NT2/D1 (cell line): ENCODE measurements around the gene NFIL3.

Source experiments
- DNase-seq: peaks from one replicate; pipeline ENCODE4 v3.0.0-alpha.2; 2011; ENCODE audit warnings: low read depth, low spot score
- H3K27me3 ChIP-seq: 2 replicates; pipeline ENCODE4 v1.6.0; 2011; ENCODE audit warnings: mild to moderate bottlenecking; ENCODE audit not compliant: insufficient read length, insufficient read depth
- H3K36me3 ChIP-seq: 2 replicates; pipeline ENCODE4 v1.6.1; 2011; ENCODE audit warnings: mild to moderate bottlenecking, low read length, mixed read lengths; ENCODE audit not compliant: insufficient read depth, insufficient read length
- H3K4me1 ChIP-seq: 2 replicates; pipeline ENCODE4 v1.5.1; 2011; ENCODE audit not compliant: insufficient read depth, insufficient read length
- H3K4me3 ChIP-seq: 2 replicates; pipeline ENCODE4 v1.5.1; 2011; ENCODE audit warnings: low read depth; ENCODE audit not compliant: insufficient read length
- H3K9ac ChIP-seq: 2 replicates; pipeline ENCODE4 v1.6.0; 2011; ENCODE audit warnings: low read depth; ENCODE audit not compliant: insufficient read length
- H3K9me3 ChIP-seq: 2 replicates; pipeline ENCODE4 v1.5.1; 2011; ENCODE audit warnings: mild to moderate bottlenecking, low read length; ENCODE audit not compliant: insufficient read depth
- SUZ12 ChIP-seq: IDR thresholded peaks from 2 replicates; pipeline ENCODE4 v1.6.1; 2011; ENCODE audit not compliant: insufficient read length, insufficient read depth; ENCODE audit errors: extremely low read depth
- YY1 ChIP-seq: IDR thresholded peaks from 2 replicates; pipeline ENCODE4 v1.6.1; 2011; ENCODE audit not compliant: insufficient read length, insufficient read depth
- ZNF274 ChIP-seq: IDR thresholded peaks from 2 replicates; pipeline ENCODE4 v1.6.1; 2011; ENCODE audit warnings: mild to moderate bottlenecking, low read depth, low read length

NFIL3 gene

GRCh38 chr9:91427873-91428272, 4.2 kb upstream of the NFIL3 start:
- H3K27me3 ChIP-seq, result peaks cover 28% of the 10 kb centered on the region
- H3K36me3 ChIP-seq, result no peaks in the 10 kb centered on the region
- TF ChIP-seq YY1 (no peak), ZNF274 (no peak), SUZ12 (no peak)
- no peak overlapping the region for H3K9ac ChIP-seq
- H3K4me3 ChIP-seq, result no peak overlapping the region
- H3K9me3 ChIP-seq, result no peaks in the 10 kb centered on the region
- H3K4me1 ChIP-seq, result no peaks in the 10 kb centered on the region
- no peak for DNase-seq

DNA sequence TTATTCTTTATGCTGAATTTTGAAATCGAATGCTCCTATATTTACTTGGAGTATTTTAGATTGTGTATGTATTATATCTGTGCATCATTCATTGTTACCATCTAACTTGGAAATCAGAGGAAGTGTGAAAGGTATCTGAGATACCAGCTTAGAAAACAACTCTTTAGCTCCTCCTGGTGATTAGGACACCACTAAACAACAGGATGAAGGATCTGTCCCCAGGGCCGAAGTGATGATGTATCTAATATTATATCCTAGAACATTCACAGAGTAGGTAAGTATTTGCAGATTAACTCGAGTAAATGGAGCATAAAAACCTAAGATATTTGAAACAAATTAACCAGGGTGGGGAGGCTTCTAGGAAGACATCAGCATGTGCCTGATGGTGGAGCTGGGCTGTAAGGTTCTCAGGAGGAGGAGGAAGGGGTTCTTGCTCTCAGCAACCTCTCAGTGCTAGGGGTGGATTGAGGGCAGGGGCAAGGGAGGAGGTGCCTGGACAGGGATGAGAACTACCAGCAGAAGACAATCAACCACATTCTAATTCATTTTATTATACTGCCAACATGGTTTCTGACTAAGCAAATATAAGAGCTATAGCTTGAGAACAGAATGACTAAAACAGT, 2.6 kb upstream of the NFIL3 start:
- no peak for TF ChIP-seq YY1
- no peak for TF ChIP-seq SUZ12
- no peak for TF ChIP-seq ZNF274

GRCh38 chr9:91425271-91425670, 1.6 kb upstream of the NFIL3 start:
- Histone ChIP-seq H3K36me3 (no peaks in the 10 kb centered on the region), H3K4me1 (peaks cover 5% of the 10 kb centered on the region), H3K4me3 (peak overlapping the region; percentile 66), H3K27me3 (peaks cover 49% of the 10 kb centered on the region), H3K9me3 (no peaks in the 10 kb centered on the region), H3K9ac (no peak overlapping the region)
- DNase-seq, result no peak
- TF ChIP-seq YY1 (no peak), SUZ12 (no peak), ZNF274 (no peak)

More for the DNA sequence above, 2.6 kb upstream of the NFIL3 start:
- peaks cover 5% of the 10 kb centered on the region for H3K4me1 ChIP-seq
- H3K36me3 ChIP-seq, result no peaks in the 10 kb centered on the region
- H3K4me3 ChIP-seq, result no peak overlapping the region
- peaks cover 39% of the 10 kb centered on the region for H3K27me3 ChIP-seq
- H3K9me3 ChIP-seq, result no peaks in the 10 kb centered on the region
- no peak for DNase-seq
- no peak overlapping the region for H3K9ac ChIP-seq

DNA sequence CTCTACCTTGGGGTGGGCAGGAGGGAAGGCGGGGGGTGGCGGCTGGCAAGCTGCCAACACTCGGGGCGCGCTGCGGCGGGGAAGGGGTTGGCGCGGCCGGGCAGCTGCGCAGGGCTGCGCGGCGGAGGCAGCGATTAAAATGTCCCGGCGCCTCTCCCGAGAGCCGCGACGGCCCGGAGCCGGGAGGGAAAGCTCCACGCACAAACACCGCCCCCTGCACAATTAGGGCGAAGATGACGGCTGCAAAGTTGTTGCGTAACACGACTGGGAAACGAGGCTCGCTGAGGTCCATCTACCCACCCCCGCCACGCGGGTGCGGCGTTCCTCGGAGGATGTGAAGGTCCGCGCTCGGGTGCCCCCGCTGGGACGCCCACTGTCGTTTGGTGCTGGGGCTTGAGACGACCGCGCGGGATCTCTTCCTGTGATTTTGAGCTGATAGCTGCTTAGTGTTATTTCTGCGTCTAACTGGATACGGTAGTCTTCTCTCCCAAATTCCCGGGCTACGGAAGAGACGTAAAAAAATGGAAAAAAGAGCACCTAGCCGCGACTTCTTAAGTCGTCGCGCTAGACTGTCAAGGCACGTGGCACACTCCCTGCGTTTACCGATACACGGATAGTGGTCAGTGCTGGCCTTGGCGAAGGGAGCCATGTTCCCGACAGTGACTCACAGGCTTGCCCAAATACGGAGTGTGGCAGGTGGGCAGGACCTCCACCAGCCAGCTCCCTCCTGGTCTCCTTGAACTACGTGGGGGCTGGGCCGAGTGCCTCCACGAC, 958 bp upstream of the NFIL3 start:
- Histone ChIP-seq H3K9me3 (no peaks in the 10 kb centered on the region), H3K4me1 (peaks cover 5% of the 10 kb centered on the region), H3K4me3 (peak overlapping the region; percentile 66), H3K36me3 (no peaks in the 10 kb centered on the region), H3K9ac (peak overlapping the region; percentile 82), H3K27me3 (peaks cover 56% of the 10 kb centered on the region)
- DNase-seq, result no peak
- TF ChIP-seq SUZ12 (no peak), ZNF274 (no peak)

DNA sequence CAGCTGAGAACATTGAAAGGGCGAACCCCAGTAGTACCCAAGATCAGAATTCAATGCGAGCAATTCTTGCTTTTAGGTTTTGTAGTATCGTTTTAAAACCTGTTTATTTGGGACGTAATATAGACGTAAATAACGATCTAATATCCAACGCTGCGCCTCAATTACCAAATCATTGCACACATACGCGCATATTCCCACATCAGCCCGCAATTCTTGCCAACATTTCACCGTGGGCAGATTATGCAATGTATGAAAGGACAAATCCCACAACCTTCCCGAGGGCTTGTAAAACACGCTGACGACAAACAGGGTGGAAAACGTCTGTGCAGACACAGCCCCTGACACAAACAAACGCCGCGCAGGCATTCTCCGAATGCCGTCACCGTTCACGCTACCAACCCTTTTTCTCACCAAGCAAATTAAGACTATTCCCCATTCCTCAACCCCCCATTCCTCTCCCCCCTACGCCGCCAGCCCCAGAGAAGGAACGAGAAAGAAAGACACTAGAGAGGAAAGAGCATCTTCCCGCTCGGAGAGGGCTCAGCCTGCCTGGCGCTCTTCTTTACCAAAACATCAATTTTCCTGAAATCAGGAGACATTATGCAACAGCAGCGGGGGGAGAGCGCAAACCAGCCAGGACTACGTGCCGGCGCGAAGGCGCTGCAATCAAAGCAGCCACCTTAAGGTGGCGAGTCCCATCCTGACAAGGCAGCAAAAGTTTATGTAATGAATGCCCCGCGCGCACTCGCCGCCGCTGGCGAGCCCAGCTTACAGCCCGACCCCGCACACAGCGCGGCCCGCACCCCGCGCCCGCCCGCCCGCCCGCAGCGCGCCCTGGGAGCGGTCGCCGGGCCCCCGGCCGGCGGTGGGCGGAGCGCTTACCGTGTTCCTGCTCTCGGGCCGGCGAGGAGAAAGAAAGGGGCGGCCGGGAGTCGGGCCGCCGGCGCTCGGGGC, 597 bp downstream of the NFIL3 start:
- Histone ChIP-seq H3K9me3 (no peaks in the 10 kb centered on the region), H3K27me3 (peaks cover 61% of the 10 kb centered on the region), H3K4me3 (peak overlapping the region; percentile 57), H3K4me1 (peaks cover 7% of the 10 kb centered on the region), H3K9ac (peak overlapping the region; percentile 77), H3K36me3 (no peaks in the 10 kb centered on the region)
- TF ChIP-seq ZNF274 (no peak), YY1 (no peak), SUZ12 (no peak)
- DNase-seq, result no peak

GRCh38 chr9:91421971-91422757, 1.5 kb downstream of the NFIL3 start:
- peaks cover 7% of the 10 kb centered on the region for H3K4me1 ChIP-seq
- peak overlapping the region; percentile 57 for H3K4me3 ChIP-seq
- H3K36me3 ChIP-seq, result no peaks in the 10 kb centered on the region
- no peaks in the 10 kb centered on the region for H3K9me3 ChIP-seq
- TF ChIP-seq ZNF274 (no peak), YY1 (no peak), SUZ12 (no peak)
- H3K27me3 ChIP-seq, result peaks cover 61% of the 10 kb centered on the region
- no peak for DNase-seq
- peak overlapping the region; percentile 77 for H3K9ac ChIP-seq
